CD4-positive, alpha-beta T cell treated with Interleukin-6 for 4 hours (primary cell): ENCODE data around the gene RASSF5.
A peak's percentile ranks its signal among the peaks of the same experiment; 100 is the strongest.
"Not testable (repeated sequence)": the region's sequence is repeated elsewhere in the genome, so short reads cannot be mapped to it uniquely, and the experiment has no call there.

Experiments used
- DNase-seq: peaks from one replicate; pipeline ENCODE4 v3.0.0-alpha.2; 2020; ENCODE audit warnings: mixed read lengths

RASSF5 gene

GRCh38 chr1:206476591-206476990, 30.7 kb upstream of the RASSF5 start:
- DNase-seq = no peak

GRCh38 chr1:206477110-206477509, 30.2 kb upstream of the RASSF5 start:
- no peak for DNase-seq

GRCh38 chr1:206477581-206478380, 29.6 kb upstream of the RASSF5 start:
- no peak for DNase-seq

- DNase-seq = no peak
Observed at GRCh38 chr1:206478746-206479145, 28.6 kb upstream of the RASSF5 start.

GRCh38 chr1:206479183-206480125, 27.9 kb upstream of the RASSF5 start:
- peak; percentile 77 for DNase-seq

- DNase-seq = no peak
Observed at GRCh38 chr1:206480211-206480610, 27.1 kb upstream of the RASSF5 start.

- no peak for DNase-seq
Observed at GRCh38 chr1:206482611-206483010, 24.7 kb upstream of the RASSF5 start.

GRCh38 chr1:206483864-206484263, 23.5 kb upstream of the RASSF5 start:
- not testable (repeated sequence) for DNase-seq

GRCh38 chr1:206484901-206485300, 22.4 kb upstream of the RASSF5 start:
- DNase-seq = no peak

- no peak for DNase-seq
Observed at GRCh38 chr1:206486995-206487788, 20.1 kb upstream of the RASSF5 start.

- no peak for DNase-seq
Observed at GRCh38 chr1:206487970-206488369, 19.4 kb upstream of the RASSF5 start.

GRCh38 chr1:206488466-206488865, 18.9 kb upstream of the RASSF5 start:
- no peak for DNase-seq

- DNase-seq = peak; percentile 72
Observed at GRCh38 chr1:206489980-206490770, 17.2 kb upstream of the RASSF5 start.

- DNase-seq = no peak
Observed at GRCh38 chr1:206490771-206491405, 16.4 kb upstream of the RASSF5 start.

GRCh38 chr1:206491616-206492015, 15.7 kb upstream of the RASSF5 start:
- DNase-seq = no peak

GRCh38 chr1:206492589-206492988, 14.7 kb upstream of the RASSF5 start:
- no peak for DNase-seq

GRCh38 chr1:206493279-206493678, 14.1 kb upstream of the RASSF5 start:
- no peak for DNase-seq

- DNase-seq = no peak
Observed at GRCh38 chr1:206495011-206495461, 12.3 kb upstream of the RASSF5 start.

- DNase-seq = no peak
Observed at GRCh38 chr1:206495493-206496046, 11.8 kb upstream of the RASSF5 start.

- no peak for DNase-seq
Observed at GRCh38 chr1:206496131-206496793, 11.1 kb upstream of the RASSF5 start.

- no peak for DNase-seq
Observed at GRCh38 chr1:206497363-206497762, 10.0 kb upstream of the RASSF5 start.
